Spinal cord (tissue), 10 donors: ENCODE results near the gene MRPL32. TPM values are rescaled to one million over a fixed set of nuclear protein-coding genes. Genes with fewer than 3 reads are reported as not detected.

Experiments used
- DNase-seq, 6 donors: peaks; one replicate each; pipeline versions ENCODE4 v3.0.0 to v3.0.0-alpha.2; 2013 to 2015; ENCODE audit warnings: low spot score in 6 of 6, low read depth in 4 of 6
- H3K27ac ChIP-seq: one replicate; pipeline ENCODE4 v1.5.1; 2013; ENCODE audit warnings: low read depth, low read length, control low read depth
- H3K27me3 ChIP-seq: one replicate; pipeline ENCODE4 v1.6.1; 2013; ENCODE audit warnings: low read length; ENCODE audit not compliant: control insufficient read depth, insufficient read depth
- H3K36me3 ChIP-seq: one replicate; pipeline ENCODE4 v1.6.1; 2013; ENCODE audit warnings: low read length; ENCODE audit not compliant: control insufficient read depth, insufficient read depth
- H3K4me1 ChIP-seq: one replicate; pipeline ENCODE4 v1.6.1; 2013; ENCODE audit warnings: low read length; ENCODE audit not compliant: control insufficient read depth, insufficient read depth
- H3K4me3 ChIP-seq: one replicate; pipeline ENCODE4 v1.5.1; 2013; ENCODE audit warnings: low read depth, low read length, control low read depth
- H3K9me3 ChIP-seq: one replicate; pipeline ENCODE4 v1.6.1; 2013; ENCODE audit warnings: low read length; ENCODE audit not compliant: control insufficient read depth, insufficient read depth
- WGBS: methylation state at CpG from one replicate; pipeline ENCODE4 v1.1.5; 2013; ENCODE audit warnings: missing lambda C conversion rate; ENCODE audit not compliant: insufficient coverage; 5-methylcytosine and 5-hydroxymethylcytosine counted together
- polyA plus RNA-seq, 2 donors: library from polyadenylated mRNA; unstranded; fragments of 120-200 nt; gene quantifications; one replicate each; pipeline ENCODE4 v1.2.1, GENCODE V29; 2013; ENCODE audit not compliant: insufficient read length in 2 of 2
- total RNA-seq, 2 donors: library from RNA; depleted of rRNA in 1 of 2; stranded (reverse); fragments of 120-200 nt in 1 of 2; fragments of >200 nt in 1 of 2; gene quantifications; one replicate each; pipeline versions ENCODE4 v1.2.3 to v1.2.4, GENCODE V29; 2013 to 2014
- donor health status: healthy.

Gene MRPL32
- total and polyA plus RNA-seq, 4 donors: 47.8 to 56.6 (median 54.7) TPM

DNA sequence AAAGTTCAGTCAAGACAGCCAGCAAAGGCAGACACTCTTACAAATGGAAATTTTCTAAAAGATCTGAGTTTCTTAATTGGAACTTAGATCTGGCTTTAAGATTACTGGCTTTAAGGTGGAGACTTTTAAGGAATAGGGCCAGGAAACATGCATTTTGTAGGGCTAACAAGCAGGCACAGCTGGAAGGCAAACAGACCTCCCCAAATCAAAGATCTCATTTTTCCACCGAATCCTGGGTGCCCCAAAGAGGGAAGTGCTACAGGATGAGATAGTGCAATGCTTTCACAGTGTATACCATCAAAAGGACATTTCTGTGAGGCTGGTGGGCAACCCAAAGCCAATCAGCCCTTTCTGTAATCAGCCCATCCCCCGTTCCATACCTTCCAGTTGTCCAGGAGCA is 27.4 kb downstream of the MRPL32 start:
- no peak for DNase-seq
- Histone ChIP-seq H3K27ac (no peak overlapping the region), H3K4me1 (no peaks in the 10 kb centered on the region), H3K36me3 (no peaks in the 10 kb centered on the region), H3K4me3 (no peak overlapping the region), H3K27me3 (no peaks in the 10 kb centered on the region), H3K9me3 (peaks cover 3% of the 10 kb centered on the region)
- WGBS: no CpG with 5 or more reads among the region's 2 CpGs

GRCh38 chr7:42960762-42961161 is 28.6 kb downstream of the MRPL32 start:
- Histone ChIP-seq H3K9me3 (peaks cover 3% of the 10 kb centered on the region), H3K36me3 (no peaks in the 10 kb centered on the region), H3K4me1 (no peaks in the 10 kb centered on the region), H3K4me3 (no peak overlapping the region), H3K27me3 (no peaks in the 10 kb centered on the region), H3K27ac (no peak overlapping the region)
- DNase-seq: no peak
- 78% methylated on average over 2 of the region's 2 CpGs for WGBS

- Histone ChIP-seq H3K4me3 (no peak overlapping the region), H3K9me3 (peaks cover under 1% of the 10 kb centered on the region), H3K27me3 (no peaks in the 10 kb centered on the region), H3K27ac (no peak overlapping the region), H3K36me3 (no peaks in the 10 kb centered on the region), H3K4me1 (no peaks in the 10 kb centered on the region)
- 92% methylated on average over 1 of the region's 2 CpGs for WGBS
- DNase-seq: no peak
Measured at GRCh38 chr7:42961170-42961569, 29.0 kb downstream of the MRPL32 start.

- Histone ChIP-seq H3K36me3 (no peaks in the 10 kb centered on the region), H3K4me3 (no peak overlapping the region), H3K9me3 (no peaks in the 10 kb centered on the region), H3K27me3 (no peaks in the 10 kb centered on the region), H3K27ac (no peak overlapping the region), H3K4me1 (no peaks in the 10 kb centered on the region)
- WGBS: no CpG with 5 or more reads among the region's 2 CpGs
- DNase-seq: no peak
Measured at GRCh38 chr7:42964293-42964692, 32.1 kb downstream of the MRPL32 start.

GRCh38 chr7:42964849-42965805 is 33.0 kb downstream of the MRPL32 start:
- Histone ChIP-seq H3K4me1 (no peaks in the 10 kb centered on the region), H3K4me3 (no peak overlapping the region), H3K36me3 (no peaks in the 10 kb centered on the region), H3K9me3 (no peaks in the 10 kb centered on the region), H3K27me3 (no peaks in the 10 kb centered on the region), H3K27ac (no peak overlapping the region)
- no peak for DNase-seq
- WGBS: 62% methylated on average over 4 of the region's 6 CpGs

DNA sequence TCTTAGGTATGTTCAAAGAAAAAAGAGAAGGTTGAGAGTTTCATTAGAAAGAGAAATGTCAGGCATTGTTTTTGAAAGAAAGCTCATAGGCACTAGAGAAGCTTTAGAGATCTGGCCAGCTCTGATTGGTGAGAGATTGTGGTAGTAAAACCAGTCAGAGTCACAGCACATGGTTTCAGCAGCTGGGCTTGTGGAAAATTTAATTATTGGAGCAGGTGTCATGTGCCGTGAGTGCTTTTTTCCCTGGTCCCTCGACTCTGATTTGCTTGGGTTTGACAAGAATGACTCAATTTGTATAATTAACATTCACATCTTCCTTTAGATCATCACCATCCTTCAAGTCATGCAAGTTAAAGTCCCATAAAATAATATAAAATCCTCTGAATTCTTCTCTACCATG is 35.2 kb downstream of the MRPL32 start:
- H3K36me3 ChIP-seq: no peaks in the 10 kb centered on the region
- H3K9me3 ChIP-seq: no peaks in the 10 kb centered on the region
- no peak overlapping the region for H3K27ac ChIP-seq
- no peak overlapping the region for H3K4me3 ChIP-seq
- no CpG with 5 or more reads among the region's 2 CpGs for WGBS
- H3K27me3 ChIP-seq: no peaks in the 10 kb centered on the region
- DNase-seq: peak in 1 of 6 donors; percentile 51
- no peaks in the 10 kb centered on the region for H3K4me1 ChIP-seq

DNA sequence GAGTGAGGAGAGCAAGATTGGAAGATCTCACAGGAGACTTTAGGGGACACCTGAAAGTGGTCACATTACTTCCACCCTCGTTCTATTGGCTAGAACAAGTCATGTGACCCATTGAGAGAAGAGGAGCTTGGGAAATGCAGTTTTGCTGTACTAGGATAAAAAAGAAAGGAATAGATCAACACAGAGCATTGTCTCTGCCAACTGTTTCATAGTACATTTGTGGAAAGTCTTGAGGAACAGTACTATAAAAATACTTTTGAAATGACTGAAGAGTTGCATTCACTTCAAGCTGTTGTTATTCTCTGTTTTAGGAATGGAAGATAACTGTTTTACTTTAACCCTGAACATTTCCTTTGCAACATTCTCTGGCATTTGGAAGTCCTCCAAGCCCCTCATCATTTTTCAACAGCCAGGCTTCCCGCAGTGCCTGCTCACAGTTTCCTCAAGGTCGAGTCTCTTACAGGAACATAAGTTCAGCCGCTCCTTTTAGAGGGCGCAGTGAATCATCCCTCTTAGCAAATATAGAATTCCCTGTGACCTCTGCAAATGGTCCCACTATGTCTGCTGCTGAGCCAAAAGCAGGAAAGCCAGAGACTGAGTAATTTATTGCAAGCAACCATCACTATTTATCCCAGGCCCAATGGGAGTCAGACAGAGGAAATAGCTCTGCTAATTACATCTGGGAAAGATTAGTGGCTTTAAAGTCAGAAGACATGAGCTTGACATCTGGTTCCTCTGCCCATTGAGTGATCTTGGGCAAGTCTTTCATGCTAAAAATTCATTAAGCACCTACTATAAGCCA is 40.7 kb downstream of the MRPL32 start:
- WGBS: 27% methylated on average over 4 of the region's 5 CpGs
- H3K36me3 ChIP-seq: no peaks in the 10 kb centered on the region
- H3K27me3 ChIP-seq: no peaks in the 10 kb centered on the region
- H3K9me3 ChIP-seq: no peaks in the 10 kb centered on the region
- no peaks in the 10 kb centered on the region for H3K4me1 ChIP-seq
- DNase-seq: peak in 4 of 6 donors; percentile 24 to 86 (median 38)
- H3K4me3 ChIP-seq: no peak overlapping the region
- H3K27ac ChIP-seq: peak overlapping the region; percentile 4

DNA sequence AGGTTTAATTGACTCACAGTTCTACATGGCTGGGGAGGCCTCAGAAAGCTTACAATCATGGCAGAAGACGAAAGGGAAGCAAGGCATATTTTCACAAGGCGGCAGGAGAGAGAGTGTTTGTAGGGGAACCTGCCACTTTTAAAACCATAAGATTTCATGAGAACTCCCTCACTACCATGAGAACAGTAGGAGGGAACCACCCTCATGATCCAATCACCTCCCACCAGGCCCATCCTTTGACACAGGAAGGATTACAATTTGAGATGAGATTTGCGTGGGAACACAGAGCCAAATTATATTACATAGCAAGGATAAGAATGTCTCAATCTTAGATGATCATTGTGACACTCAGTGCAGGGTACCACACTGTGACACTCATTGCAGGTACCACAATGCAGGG is 44.2 kb downstream of the MRPL32 start:
- H3K4me3 ChIP-seq: no peak overlapping the region
- WGBS: no CpG with 5 or more reads among the region's 3 CpGs
- no peaks in the 10 kb centered on the region for H3K4me1 ChIP-seq
- no peak overlapping the region for H3K27ac ChIP-seq
- no peaks in the 10 kb centered on the region for H3K9me3 ChIP-seq
- H3K27me3 ChIP-seq: no peaks in the 10 kb centered on the region
- DNase-seq: no peak
- no peaks in the 10 kb centered on the region for H3K36me3 ChIP-seq

DNA sequence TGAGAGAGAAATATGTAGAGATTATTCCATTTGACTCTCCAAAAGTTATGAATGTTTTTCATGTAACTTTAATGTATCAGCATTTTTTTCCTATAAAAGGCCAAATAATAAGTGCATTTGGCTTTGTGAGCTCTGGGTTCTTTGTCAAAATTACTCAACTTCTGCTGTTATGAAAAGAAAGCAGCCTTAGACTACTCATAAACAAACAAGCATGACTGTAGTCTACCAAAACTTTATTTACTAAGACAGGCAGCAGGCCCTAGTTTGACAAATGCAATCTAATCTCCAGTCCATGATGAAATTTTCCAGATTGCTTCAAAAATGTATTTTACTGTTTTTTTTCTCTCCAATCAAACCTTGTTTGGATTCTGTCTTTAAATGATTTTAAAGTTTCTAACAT is 46.3 kb downstream of the MRPL32 start:
- Histone ChIP-seq H3K27ac (no peak overlapping the region), H3K36me3 (no peaks in the 10 kb centered on the region), H3K4me3 (no peak overlapping the region), H3K4me1 (no peaks in the 10 kb centered on the region), H3K27me3 (no peaks in the 10 kb centered on the region), H3K9me3 (no peaks in the 10 kb centered on the region)
- no peak for DNase-seq
